HepG2 (cell line): ENCODE data around the gene ABCB6.

Source experiments
- GABPA ChIP-seq, 2 experiments: IDR thresholded peaks; 2 replicates each; pipeline ENCODE4 v1.6.1; 2011 to 2016; ENCODE audit warnings: low read depth in 2 of 2, low read length in 1 of 2, missing biosample characterization in 1 of 2, missing genetic modification characterization in 1 of 2
- KMT2A ChIP-seq: sonication (generic); formaldehyde crosslinking; IDR thresholded peaks from 2 replicates; pipeline ENCODE4 v1.4.0; 2020; ENCODE audit warnings: missing genetic modification reagents
- ZNF792 ChIP-seq: IDR thresholded peaks from 2 replicates; pipeline ENCODE4 v1.6.1; 2016
- TF ChIP-seq, protein P1 (sequence below): sonication (generic); formaldehyde crosslinking; IDR thresholded peaks from 2 replicates; pipeline ENCODE4 v1.5.0; 2020; ENCODE audit warnings: mild to moderate bottlenecking, missing genetic modification reagents, moderate library complexity

DNA sequence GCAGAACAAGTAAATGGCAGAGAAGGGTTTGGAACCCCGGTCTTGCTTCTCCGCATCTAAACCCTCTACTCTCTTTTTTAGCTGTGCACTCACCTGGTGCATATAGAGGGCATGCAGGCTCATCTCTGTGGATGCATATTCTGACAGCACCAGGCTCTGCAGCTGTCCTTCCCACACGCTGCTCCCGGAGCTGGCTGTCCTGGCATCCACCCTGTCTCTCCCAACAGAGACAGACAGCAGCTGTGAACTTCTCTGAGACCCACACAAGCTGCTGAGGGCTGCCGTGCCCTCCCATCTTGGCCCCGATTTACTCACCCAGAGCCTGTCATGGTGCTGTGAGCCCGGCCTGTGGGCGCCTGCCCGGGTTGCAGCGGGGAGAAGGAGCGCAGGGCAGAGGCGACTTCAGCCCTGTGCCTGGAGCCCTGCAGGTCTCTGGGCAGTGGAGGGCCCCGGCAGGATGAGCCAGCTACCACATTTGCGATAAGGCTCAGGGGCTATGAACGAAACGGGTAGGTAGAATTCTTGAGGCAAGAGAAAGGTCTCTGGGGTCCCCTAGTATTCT lies 3.3 kb upstream of the ABCB6 start:
- TF ChIP-seq ZNF792 (CRISPR knock-in tag) (no peak), GABPA (IDR thresholded peaks at IDR 0.05; ENCODE audit: low read depth, low read length) (no peak), GABPA (CRISPR knock-in tag; IDR thresholded peaks at IDR 0.05; ENCODE audit: low read depth) (no peak), KMT2A (no peak)
- TF ChIP-seq, protein P1, sequence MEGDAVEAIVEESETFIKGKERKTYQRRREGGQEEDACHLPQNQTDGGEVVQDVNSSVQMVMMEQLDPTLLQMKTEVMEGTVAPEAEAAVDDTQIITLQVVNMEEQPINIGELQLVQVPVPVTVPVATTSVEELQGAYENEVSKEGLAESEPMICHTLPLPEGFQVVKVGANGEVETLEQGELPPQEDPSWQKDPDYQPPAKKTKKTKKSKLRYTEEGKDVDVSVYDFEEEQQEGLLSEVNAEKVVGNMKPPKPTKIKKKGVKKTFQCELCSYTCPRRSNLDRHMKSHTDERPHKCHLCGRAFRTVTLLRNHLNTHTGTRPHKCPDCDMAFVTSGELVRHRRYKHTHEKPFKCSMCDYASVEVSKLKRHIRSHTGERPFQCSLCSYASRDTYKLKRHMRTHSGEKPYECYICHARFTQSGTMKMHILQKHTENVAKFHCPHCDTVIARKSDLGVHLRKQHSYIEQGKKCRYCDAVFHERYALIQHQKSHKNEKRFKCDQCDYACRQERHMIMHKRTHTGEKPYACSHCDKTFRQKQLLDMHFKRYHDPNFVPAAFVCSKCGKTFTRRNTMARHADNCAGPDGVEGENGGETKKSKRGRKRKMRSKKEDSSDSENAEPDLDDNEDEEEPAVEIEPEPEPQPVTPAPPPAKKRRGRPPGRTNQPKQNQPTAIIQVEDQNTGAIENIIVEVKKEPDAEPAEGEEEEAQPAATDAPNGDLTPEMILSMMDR = no peak
